Measurements from ENCODE around the gene GPC5. TPM values are rescaled to one million over a fixed set of nuclear protein-coding genes. Genes with fewer than 3 reads are reported as not detected.

GPC5 gene
- total and polyA plus RNA-seq, 2 donors = 0.06 to 5.0 TPM

DNA sequence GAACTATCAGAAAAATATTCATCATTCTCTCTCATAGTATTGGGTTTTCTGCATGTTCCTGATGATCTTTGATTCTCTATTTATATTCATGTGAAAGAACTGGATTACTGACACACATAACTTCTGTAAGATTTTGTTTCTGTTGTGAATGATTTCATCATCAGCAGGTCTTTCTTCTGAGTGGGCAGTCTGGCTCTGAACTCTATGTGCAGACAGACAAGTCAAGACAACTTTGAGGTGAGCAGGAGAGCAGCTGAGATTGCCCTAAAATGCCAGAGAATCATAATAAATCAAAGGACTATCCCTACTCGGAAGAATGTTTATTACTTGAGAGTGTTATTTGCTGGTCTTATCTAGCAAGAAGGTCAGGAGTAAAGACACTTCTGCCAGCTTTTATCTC is 1176.1 kb downstream of the GPC5 start:
- DNase-seq (ENCODE audit: extremely low spot score) = no peak
- WGBS = 18% methylated on average over 1 of the region's 1 CpG
- Histone ChIP-seq H3K4me3 (ENCODE audit: low read depth, low read length) (no peak overlapping the region), H3K36me3 (ENCODE audit: insufficient read depth) (no peaks in the 10 kb centered on the region), H3K27ac (ENCODE audit: low read depth) (no peak overlapping the region), H3K4me1 (ENCODE audit: insufficient read depth) (no peaks in the 10 kb centered on the region)

DNA sequence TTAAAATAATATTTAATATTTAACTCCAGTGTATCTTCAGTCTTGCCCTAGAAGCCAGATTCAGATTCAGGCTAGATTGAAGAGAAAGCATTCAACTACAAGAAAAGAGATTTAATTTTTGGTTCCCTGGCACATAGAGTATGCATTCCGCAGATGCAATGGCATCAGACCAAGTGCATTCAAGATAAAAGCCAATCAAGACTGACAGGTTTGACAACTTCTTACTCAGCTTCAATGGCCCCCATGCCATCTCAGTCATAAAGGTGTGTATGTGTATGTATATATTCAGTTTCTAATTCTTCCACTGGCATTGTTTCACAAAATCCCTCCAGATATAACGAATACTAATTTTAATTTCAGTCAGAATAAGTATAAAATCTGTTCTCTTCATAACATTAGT is 1177.4 kb downstream of the GPC5 start:
- Histone ChIP-seq H3K4me3 (ENCODE audit: low read depth, low read length) (no peak overlapping the region), H3K4me1 (ENCODE audit: insufficient read depth) (no peaks in the 10 kb centered on the region), H3K27ac (ENCODE audit: low read depth) (no peak overlapping the region), H3K36me3 (ENCODE audit: insufficient read depth) (no peaks in the 10 kb centered on the region)
- no peak for DNase-seq (ENCODE audit: extremely low spot score)
- 90% methylated on average over 2 of the region's 2 CpGs for WGBS

DNA sequence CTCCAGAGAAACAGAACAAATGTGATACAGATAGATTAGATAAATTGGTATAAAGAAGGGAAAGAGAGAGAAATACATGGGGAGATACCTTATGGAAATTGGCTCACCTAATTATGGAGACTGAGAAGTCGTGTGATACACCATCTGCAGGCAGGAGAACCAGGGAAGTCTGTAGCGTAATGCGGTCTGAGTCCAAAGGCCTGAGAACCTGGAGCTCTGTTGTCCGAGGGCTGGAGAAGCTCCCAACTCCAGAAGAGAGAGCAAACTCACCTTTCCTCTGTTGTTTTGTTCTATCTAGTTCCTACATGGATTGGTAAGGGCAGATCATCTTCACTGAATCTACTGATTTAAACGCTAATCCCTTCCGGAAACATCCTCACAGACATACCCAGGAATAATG is 1179.9 kb downstream of the GPC5 start:
- H3K4me1 ChIP-seq (ENCODE audit: insufficient read depth) = no peaks in the 10 kb centered on the region
- H3K36me3 ChIP-seq (ENCODE audit: insufficient read depth) = no peaks in the 10 kb centered on the region
- no peak for DNase-seq (ENCODE audit: extremely low spot score)
- 96% methylated on average over 6 of the region's 6 CpGs for WGBS
- no peak overlapping the region for H3K4me3 ChIP-seq (ENCODE audit: low read depth, low read length)
- H3K27ac ChIP-seq (ENCODE audit: low read depth) = no peak overlapping the region

DNA sequence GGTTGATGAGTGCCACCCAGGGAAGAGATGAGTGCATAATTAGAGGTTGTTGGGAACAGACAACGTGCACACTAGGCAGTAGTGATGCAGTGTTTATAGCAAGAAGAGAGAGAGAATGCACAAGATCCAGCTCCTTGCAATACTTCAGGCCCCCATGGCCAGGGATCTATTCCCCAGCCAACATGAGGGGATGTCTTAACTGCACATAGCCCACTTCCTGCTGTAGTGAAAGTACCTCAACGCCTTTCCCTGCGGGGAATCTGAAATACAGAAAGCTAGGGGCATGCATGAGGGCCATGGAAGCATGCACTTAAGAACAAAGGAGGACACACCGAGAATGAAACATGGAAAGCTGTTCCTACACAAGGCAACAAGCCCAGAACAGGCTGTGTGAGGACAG is 1191.5 kb downstream of the GPC5 start:
- no peaks in the 10 kb centered on the region for H3K36me3 ChIP-seq (ENCODE audit: insufficient read depth)
- WGBS = 90% methylated on average over 4 of the region's 4 CpGs
- no peak overlapping the region for H3K27ac ChIP-seq (ENCODE audit: low read depth)
- no peaks in the 10 kb centered on the region for H3K4me1 ChIP-seq (ENCODE audit: insufficient read depth)
- H3K4me3 ChIP-seq (ENCODE audit: low read depth, low read length) = no peak overlapping the region
- DNase-seq (ENCODE audit: extremely low spot score) = no peak

DNA sequence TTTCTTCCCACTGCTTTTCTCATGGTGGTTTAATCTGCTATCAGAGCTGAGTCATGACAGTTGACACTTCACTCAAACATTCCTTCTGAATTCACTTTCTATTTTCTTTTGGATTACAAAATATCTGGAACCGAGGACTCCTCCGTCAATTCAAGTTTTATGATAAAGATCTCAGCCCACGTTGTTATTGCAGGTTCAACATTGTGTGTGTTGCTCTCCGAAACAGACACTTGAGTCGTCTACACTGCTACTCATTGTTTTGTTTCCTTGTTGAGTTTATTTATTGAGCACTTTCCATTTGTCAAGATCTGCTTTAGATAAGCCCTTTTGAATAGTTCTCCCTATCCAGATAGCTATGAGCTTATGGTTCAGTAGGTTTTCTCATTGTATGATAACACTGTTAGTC is 1192.1 kb downstream of the GPC5 start:
- WGBS = 75% methylated on average over 5 of the region's 5 CpGs
- Histone ChIP-seq H3K4me1 (ENCODE audit: insufficient read depth) (no peaks in the 10 kb centered on the region), H3K36me3 (ENCODE audit: insufficient read depth) (no peaks in the 10 kb centered on the region), H3K27ac (ENCODE audit: low read depth) (no peak overlapping the region), H3K4me3 (ENCODE audit: low read depth, low read length) (no peak overlapping the region)
- no peak for DNase-seq (ENCODE audit: extremely low spot score)

DNA sequence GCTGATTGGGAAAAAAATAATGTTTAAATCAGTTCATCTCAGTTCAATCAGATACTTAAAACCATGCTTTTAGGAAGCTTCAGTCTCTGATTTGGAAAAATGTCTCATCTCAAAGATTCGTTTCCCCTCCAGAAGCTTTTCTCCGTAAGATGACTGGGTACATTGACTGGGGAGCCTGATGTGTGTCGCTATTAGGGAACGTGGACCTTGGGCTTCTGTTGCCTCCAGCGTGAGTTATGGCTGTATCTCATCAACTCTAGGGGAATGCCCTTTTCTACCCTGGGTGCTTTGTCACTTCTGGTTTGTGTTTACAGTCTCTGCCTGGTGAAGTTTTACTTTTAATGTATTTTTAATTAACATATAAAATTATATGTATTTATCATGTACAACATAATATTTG is 1192.7 kb downstream of the GPC5 start:
- no peak overlapping the region for H3K27ac ChIP-seq (ENCODE audit: low read depth)
- no peak overlapping the region for H3K4me3 ChIP-seq (ENCODE audit: low read depth, low read length)
- DNase-seq (ENCODE audit: extremely low spot score) = no peak
- no peaks in the 10 kb centered on the region for H3K4me1 ChIP-seq (ENCODE audit: insufficient read depth)
- 72% methylated on average over 5 of the region's 5 CpGs for WGBS
- H3K36me3 ChIP-seq (ENCODE audit: insufficient read depth) = no peaks in the 10 kb centered on the region

DNA sequence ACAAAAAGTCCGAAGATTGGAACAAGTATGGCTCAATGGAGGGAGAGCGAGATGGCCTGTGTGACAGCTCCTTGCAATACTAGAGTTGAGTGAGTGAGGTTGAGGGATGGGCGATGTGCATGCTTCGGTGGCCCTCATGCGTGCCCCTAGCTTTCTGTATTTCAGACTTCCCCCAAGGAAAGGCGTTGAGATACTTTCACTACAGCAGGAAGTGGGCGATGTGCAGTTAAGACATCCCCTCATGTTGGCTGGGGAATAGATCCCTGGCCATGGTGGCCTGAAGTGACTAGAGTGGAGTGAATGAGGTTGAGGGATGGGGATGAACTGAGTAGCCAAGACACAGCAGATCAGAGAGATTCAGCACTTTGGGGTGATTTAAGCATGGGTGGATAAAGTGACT is 1194.3 kb downstream of the GPC5 start:
- Histone ChIP-seq H3K4me1 (ENCODE audit: insufficient read depth) (no peaks in the 10 kb centered on the region), H3K27ac (ENCODE audit: low read depth) (no peak overlapping the region), H3K4me3 (ENCODE audit: low read depth, low read length) (no peak overlapping the region), H3K36me3 (ENCODE audit: insufficient read depth) (no peaks in the 10 kb centered on the region)
- 95% methylated on average over 7 of the region's 7 CpGs for WGBS
- DNase-seq (ENCODE audit: extremely low spot score) = no peak

DNA sequence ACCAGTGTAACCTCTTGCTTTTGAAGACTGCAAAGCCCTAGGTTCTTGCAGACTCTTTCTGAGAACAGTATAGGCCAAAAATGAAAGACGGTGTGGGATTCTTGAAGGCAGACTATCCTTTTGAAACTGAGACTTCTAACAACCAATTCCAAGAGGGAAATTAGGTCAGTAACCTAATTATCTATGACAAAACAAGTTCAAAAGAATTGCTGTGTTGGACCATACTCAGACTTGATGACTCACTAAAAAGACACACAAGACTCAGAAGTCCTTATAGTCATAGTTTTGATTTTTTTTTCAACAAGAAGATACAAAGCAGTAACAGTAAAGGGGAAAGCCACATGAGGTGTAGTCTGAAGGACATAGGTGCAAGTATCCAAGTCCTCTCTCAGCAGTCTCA is 1204.1 kb downstream of the GPC5 start:
- no peak for DNase-seq (ENCODE audit: extremely low spot score)
- 80% methylated on average over 1 of the region's 1 CpG for WGBS
- H3K4me3 ChIP-seq (ENCODE audit: low read depth, low read length) = no peak overlapping the region
- no peaks in the 10 kb centered on the region for H3K4me1 ChIP-seq (ENCODE audit: insufficient read depth)
- H3K36me3 ChIP-seq (ENCODE audit: insufficient read depth) = no peaks in the 10 kb centered on the region
- H3K27ac ChIP-seq (ENCODE audit: low read depth) = no peak overlapping the region

DNA sequence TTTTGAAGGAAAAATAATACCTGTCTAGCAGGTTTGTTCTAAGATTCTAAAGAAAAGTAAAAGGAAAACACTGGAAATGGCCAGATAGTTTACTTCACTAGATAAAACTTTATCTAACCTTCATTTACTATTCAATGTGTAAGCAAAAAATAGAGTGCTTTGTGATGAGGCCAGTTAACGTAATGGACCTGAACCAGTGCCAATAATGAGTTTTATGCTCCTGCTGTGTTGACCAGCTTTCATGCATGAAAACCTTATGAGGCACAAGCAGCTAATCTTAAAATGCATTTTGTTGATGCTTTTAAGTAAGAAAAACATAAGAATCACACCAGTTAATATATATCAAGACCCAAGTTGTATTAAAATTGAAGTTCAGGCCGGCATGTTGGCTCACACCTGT is 1211.0 kb downstream of the GPC5 start:
- DNase-seq (ENCODE audit: extremely low spot score) = no peak
- Histone ChIP-seq H3K4me1 (ENCODE audit: insufficient read depth) (no peaks in the 10 kb centered on the region), H3K36me3 (ENCODE audit: insufficient read depth) (no peaks in the 10 kb centered on the region), H3K4me3 (ENCODE audit: low read depth, low read length) (no peak overlapping the region), H3K27ac (ENCODE audit: low read depth) (no peak overlapping the region)
- WGBS = 74% methylated on average over 2 of the region's 2 CpGs

DNA sequence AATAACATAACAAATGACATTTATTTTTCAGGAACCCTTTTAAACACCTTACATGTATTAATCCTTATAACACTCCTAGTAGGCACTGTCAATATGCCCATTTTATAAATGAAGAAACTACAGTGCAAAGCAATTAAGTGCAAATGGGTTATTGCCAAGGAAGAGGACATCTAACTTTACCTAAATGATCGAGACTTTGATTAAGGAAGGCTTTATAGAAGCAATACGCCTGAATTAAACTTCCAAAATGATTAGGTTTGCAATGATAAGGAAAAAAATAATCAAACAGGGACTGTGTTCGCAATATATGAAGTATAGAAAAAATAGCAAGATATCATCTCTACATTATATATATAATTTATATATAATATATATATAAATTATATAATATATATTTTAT is 1214.5 kb downstream of the GPC5 start:
- WGBS = 96% methylated on average over 3 of the region's 3 CpGs
- Histone ChIP-seq H3K27ac (ENCODE audit: low read depth) (no peak overlapping the region), H3K36me3 (ENCODE audit: insufficient read depth) (no peaks in the 10 kb centered on the region), H3K4me1 (ENCODE audit: insufficient read depth) (no peaks in the 10 kb centered on the region), H3K4me3 (ENCODE audit: low read depth, low read length) (no peak overlapping the region)
- DNase-seq (ENCODE audit: extremely low spot score) = no peak

DNA sequence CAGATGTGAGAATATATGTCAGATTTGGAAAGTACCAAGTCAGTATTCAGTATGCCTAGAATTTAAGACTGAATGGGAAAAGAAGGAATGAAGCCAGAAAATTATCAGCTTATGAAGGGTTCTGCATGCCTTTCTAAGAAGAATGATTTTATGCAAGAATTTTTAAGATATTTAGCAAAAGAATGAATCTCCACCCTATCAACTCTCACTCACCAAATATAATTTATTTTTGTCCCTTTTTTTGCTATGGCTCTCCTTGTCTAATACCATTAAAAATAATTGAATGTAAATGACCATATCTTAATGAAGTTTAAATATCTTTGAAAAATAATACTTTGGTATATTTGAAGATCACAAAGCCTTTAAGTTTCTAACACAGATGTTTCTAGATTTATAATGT is 1215.5 kb downstream of the GPC5 start:
- no peaks in the 10 kb centered on the region for H3K36me3 ChIP-seq (ENCODE audit: insufficient read depth)
- DNase-seq (ENCODE audit: extremely low spot score) = no peak
- no peak overlapping the region for H3K27ac ChIP-seq (ENCODE audit: low read depth)

DNA sequence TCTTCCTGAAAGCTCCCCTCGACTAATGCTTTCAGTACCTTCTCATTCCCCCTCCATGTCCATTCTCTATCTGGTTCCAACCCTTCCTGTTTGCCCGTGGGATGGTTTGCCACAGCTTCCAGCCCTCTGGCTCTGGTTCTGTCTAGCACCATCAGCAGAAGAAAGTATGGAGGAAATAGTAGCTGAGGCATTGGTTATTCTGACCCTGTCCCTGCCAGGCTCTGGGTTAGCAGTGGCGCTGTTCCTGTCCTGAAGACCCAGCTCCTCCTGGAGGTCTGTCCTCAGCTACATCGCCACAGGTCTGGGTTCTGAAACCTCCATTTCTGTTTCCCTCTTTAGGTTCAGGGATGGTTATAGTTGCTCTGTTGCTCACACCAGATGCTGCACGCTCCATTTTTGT is 1223.6 kb downstream of the GPC5 start:
- 96% methylated on average over 5 of the region's 5 CpGs for WGBS
- Histone ChIP-seq H3K27ac (ENCODE audit: low read depth) (no peak overlapping the region), H3K36me3 (ENCODE audit: insufficient read depth) (no peaks in the 10 kb centered on the region), H3K4me3 (ENCODE audit: low read depth, low read length) (no peak overlapping the region), H3K4me1 (ENCODE audit: insufficient read depth) (no peaks in the 10 kb centered on the region)
- DNase-seq (ENCODE audit: extremely low spot score) = no peak

More for the DNA sequence above, 1215.5 kb downstream of the GPC5 start:
- Histone ChIP-seq H3K4me3 (ENCODE audit: low read depth, low read length) (no peak overlapping the region), H3K4me1 (ENCODE audit: insufficient read depth) (no peaks in the 10 kb centered on the region)

DNA sequence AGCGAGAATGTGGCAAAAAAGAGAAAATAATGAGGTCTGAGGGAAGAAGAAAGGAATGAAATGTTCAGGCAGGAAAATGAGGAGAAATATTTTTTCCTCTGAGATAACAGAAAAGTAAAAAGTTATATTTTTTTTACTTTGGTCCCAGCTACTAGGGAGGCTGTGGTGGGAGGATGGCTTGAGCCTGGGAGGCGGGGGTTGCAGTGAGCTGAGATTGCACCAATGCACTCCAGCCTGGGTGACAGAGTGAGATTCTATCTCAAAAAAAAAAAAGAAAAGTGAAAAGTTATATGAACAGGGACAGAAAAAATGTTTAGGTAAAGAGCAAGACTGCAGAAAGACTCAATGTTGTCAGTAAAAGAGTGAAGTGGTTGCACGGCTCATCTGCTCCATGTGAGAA is 1224.5 kb downstream of the GPC5 start:
- H3K36me3 ChIP-seq (ENCODE audit: insufficient read depth) = no peaks in the 10 kb centered on the region
- WGBS = 89% methylated on average over 3 of the region's 3 CpGs
- DNase-seq (ENCODE audit: extremely low spot score) = no peak
- H3K4me1 ChIP-seq (ENCODE audit: insufficient read depth) = no peaks in the 10 kb centered on the region
- H3K27ac ChIP-seq (ENCODE audit: low read depth) = no peak overlapping the region
- H3K4me3 ChIP-seq (ENCODE audit: low read depth, low read length) = no peak overlapping the region

DNA sequence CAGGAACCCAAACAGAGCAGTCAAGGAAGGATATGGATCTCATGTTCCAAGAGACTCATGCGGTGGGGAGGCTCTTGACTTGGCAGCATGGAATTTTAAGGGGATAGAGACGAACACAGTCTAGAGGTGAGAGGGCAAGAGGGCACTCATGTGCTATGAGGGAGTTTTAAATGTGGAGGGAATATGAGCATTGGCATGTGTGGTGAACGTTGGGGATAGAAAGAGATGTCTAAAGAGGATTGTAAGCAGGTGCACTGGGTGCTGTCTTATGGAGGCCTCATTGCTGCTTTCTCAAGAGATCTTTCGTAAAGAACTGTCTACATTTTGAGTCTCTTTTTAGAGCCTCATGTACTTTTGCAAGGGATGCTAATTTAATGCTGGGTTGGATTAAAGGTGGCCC is 1227.9 kb downstream of the GPC5 start:
- no peaks in the 10 kb centered on the region for H3K4me1 ChIP-seq (ENCODE audit: insufficient read depth)
- no peaks in the 10 kb centered on the region for H3K36me3 ChIP-seq (ENCODE audit: insufficient read depth)
- no peak overlapping the region for H3K27ac ChIP-seq (ENCODE audit: low read depth)
- 88% methylated on average over 4 of the region's 4 CpGs for WGBS
- H3K4me3 ChIP-seq (ENCODE audit: low read depth, low read length) = no peak overlapping the region
- DNase-seq (ENCODE audit: extremely low spot score) = no peak

DNA sequence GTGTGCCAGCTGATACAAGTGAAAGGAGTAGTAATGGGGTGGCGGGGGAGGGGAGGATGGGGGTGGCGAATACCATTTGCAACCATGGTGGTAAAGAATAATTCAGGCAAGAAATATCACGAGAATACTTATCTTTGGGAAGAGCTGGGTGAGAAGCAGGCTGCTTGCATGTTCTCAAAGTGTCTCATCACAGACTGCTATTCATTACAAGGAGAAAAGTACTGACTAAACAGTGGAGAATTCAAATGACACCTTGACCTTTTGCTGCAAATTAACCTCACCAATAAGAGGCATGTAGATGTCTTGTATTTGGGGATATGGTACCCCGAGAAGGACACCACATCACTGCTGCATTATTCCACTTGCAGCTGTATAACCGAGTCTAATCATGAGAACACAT is 1242.5 kb downstream of the GPC5 start:
- Histone ChIP-seq H3K4me1 (ENCODE audit: insufficient read depth) (no peaks in the 10 kb centered on the region), H3K36me3 (ENCODE audit: insufficient read depth) (no peaks in the 10 kb centered on the region), H3K4me3 (ENCODE audit: low read depth, low read length) (no peak overlapping the region), H3K27ac (ENCODE audit: low read depth) (no peak overlapping the region)
- 88% methylated on average over 5 of the region's 5 CpGs for WGBS
- DNase-seq (ENCODE audit: extremely low spot score) = no peak
